Mucosa of gallbladder (tissue), 1 donor: ENCODE data around the gene FAM9C. TPM values are rescaled to one million over a fixed set of nuclear protein-coding genes. Genes with fewer than 3 reads are reported as not detected.
"Not testable (repeated sequence)": the region's sequence is repeated elsewhere in the genome, so short reads cannot be mapped to it uniquely, and the experiment has no call there.

ENCODE experiments used
- DNase-seq: peaks from one replicate; pipeline ENCODE4 v3.0.0-alpha.2; 2020; ENCODE audit warnings: low spot score
- total RNA-seq: library from RNA; stranded (reverse); gene quantifications from one replicate; pipeline ENCODE4 v1.2.1, GENCODE V29; 2021
- donor health status: DM: no; HTN: no; CAD: no.

The FAM9C gene
- total RNA-seq, 1 donor from 2014 or later, result not detected

DNA sequence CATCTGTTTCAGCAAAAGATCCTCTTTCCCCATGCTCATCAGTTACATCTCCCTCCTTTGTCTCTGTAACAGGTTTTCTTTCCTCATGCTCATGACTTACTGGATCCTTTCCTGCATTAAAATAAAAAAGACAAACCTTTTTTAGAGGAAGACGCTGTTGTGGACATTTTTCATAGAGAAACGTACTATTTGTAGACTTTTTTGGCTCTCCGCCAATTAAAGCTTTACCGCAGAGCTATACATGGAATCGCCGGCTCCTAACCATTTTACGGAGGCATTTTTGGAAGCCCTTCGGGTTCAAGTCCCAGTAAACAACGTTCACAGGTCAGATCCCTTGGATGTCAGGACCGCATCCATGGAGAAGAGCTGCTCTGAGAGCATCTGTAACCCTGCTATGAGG, 1.3 kb downstream of the FAM9C start:
- DNase-seq, result no peak

DNA sequence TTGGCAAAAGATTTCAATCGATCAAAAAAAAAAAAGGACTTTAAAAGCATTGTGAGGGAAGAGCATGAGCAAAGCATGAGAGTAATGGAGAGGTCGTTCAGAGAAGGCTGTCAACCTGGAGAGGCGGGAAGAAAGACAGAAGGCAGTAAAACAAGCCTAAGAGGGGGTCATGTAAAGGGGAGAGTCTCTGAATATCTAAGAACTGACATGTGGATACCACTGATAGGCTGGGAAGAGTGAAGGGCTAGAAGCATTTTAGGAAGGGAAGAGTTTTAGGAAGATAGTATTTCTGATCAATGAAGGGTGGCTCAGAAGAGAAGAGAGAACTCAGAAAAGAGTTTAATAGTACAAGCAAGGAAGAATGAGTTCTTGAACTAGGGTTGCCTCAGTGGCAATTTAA, 7.5 kb downstream of the FAM9C start:
- no peak for DNase-seq

DNA sequence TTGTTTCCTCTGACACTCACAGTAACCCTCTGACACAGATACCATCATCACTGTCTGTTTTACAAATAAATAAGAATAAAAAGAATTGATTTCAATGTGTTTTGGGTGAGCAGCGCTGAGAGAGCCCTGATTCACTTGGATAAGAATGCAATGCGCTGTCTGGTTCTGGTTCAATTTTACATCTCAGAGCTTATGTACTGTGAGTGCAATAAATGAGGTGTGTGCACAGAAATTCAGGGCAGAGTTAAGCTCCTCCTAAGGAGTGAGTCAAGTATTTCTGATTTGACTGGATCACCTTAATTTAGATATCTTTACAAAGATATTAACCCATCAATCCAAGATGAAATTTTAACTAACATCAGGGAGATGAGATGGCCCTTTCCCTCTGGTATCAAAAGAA, 11.2 kb downstream of the FAM9C start:
- no peak for DNase-seq

DNA sequence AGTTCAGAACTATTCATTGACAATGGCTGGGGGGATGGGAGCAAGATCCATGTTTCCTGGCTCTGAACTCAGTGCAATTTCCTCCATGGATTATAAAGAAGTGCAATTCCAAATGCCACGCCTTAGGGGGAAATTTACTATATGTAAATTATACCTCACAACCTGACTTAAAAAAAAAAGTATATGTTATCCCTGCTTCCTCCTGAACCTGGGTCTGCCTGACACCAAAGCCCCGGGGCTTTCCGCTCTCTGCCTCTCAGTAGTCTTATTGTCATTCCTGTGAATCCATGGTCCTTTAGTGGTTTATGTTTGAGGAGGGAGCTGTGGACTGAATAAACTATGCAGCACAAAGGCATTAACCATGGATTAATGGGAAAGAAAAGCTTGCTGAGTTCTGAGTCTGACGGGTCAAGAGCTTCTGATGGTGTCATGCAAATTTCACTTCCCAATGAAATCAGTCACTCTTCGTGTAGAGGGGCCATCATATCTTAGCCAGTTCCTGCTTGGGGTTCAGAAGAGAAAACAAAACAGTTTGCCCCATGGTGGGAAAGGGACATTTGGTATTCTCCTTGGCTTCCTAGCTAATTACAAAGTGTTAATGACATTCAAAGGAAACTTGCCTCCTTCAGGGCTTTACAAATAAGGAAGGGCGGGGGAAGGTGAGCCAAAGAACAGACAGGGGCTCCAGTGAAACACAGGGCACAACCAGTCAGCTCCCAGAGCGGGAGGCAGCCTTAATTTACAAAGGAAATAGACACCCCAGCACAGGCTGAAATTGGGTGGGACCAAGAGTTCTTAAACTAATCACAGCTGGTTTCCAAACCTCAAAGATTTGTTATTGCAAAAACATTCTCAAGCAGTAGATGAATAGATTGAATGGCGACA, 14.3 kb downstream of the FAM9C start:
- no peak for DNase-seq

DNA sequence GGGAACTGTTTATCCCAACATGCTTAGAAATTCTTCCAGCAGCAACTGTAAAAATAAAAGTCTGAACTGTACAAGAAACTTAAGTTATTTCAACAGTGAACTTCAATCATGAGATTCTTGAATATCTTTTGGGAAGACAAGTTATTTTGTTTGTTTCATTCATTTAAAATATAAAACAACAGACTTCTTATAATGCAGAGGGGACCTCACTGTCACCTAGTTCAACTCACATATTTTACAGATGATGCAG, 14.9 kb downstream of the FAM9C start:
- DNase-seq, result no peak

DNA sequence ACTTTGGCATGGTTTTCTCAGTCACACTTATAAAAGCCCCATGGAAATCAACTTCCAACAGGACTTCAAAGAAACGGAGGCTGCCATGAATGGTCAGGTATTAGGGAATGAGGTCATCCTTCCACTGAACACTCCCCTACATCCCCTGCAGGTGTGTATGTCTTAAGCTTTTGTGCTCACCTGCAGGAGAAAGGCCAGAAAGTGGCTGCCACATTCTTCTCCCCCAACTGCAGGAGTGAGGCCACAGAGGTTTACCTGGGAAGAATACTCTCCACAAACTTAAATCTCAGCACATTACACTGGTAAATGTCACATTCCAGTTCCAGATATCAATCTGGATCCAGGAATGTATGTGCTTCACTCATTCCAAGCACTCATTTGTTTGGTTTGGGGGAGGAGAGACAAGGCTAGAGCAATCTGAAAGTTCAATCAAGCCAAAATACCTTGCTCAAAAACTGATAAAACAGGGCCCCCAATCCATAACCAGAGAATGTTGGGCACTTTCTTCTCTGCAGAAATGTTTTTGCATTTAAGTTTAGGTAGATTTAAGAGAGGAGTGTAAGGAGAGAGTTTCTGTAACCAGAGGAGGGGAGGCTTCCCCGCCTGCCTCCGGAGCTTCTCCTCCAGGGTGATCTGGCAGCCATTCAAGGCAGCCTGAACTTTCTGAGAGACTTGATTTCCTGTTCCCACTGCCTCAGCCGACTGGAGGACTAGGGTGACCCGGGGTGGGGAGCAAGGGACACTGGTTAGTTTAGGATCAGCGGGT, 15.4 kb downstream of the FAM9C start:
- peak; percentile 26 for DNase-seq

DNA sequence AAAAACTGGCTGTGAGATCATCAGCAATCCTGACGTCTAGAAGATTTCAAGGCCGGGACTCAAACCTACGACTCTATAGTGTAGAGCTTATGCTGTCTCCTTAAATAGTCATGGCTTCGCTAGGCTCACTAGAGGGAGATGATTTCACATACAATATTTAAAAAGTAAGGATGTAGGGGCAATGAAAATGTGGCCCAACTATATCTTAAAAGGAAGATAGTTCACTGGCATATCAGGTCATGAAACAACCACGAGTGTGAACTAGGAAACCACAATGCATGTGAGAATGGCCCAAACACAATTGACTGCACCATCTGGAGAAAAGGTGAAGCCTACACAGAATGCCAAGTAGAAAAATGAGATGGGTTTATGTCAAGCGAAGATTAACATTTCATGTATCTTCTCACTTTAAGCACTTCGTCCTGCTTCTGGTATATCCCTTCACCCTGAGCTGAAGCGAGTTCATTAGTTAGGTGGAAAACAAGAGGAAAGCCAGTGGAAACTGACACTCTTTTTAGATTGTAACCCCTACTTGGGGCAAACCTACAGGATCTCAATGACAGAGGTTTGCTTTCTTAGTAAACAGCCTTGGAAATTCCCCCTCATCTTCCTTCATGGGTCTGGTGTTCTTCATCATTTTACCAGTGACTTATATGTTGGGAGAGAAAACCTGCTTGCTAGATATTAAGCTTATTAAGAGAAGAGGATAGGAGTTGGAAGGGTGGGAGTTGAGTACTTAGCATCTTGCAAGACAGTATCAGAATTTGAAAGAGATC, 17.4 kb downstream of the FAM9C start:
- no peak for DNase-seq

DNA sequence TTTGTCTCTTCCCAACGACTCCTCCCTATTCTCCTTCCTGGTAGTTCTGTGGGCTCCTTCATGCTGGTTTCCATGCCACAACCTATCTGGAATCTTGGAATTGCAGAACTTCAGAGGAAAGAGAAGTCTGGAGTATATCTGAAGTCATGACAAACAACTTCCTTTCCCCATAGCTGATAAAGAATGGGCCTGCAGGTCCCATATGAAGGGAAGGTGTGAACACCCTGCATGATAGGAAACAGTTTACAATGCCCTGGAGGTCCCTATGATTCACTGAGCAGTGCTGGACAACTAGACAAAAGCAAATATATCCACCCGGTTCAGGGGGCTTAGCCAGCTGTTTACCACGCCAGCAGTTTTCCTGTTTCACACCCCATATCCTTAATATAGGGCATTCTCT, 19.4 kb downstream of the FAM9C start:
- no peak for DNase-seq

DNA sequence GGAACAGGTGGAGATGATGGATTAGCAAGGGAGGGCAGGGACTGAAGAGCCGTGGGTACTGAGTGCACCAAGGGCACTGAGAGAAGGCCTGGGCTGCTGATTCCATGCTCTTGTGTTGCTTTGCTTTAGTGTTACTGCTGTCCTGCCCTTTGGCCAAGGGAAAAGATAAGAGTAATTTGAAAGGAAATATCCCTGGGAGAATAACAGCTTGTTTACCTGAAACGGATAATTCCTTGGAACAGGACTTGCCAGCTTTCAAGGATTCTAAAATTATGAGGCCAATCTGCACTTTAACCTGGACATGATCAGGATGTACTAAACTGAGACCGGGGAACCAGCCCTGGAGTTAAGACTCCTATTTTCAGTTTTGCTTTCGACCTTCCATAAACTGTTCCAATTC, 20.4 kb downstream of the FAM9C start:
- DNase-seq, result no peak

DNA sequence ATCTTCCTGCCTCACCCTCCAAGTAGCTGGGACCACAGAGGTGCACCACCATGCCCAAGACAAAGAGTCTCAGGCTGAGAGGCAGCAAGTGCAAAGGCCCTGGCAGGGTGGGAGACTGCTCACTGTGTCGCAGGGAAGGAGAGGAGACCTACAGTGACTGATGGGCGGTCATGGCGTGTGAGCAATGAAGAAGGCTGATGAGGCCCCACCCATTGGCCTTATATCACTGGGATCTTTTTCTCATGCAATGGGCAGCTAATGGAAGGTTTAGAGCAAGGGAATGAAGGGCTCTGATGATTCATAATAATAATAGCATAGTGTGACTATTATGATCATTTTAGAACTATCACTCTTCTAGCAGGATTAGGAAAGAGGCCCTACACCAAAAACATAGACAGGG, 20.9 kb downstream of the FAM9C start:
- no peak for DNase-seq

DNA sequence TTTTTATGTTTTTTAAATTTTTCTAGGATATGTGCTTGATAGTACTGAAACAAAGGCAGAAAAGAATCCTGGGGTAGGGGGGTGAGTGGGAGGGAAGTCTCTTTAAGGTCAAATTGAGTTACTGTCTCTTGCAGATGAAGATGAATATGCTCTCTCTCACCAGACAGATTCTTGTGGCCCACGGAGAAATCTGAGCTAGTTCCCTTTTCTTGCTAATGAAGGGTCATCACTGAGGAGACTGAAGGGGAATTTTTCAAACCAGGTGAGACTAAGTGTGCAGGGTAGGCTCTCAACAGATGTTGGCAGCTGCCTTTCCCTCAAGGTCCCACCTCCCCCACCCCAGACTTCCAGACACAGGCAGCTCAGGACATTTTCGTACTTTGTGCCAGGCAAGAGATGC, 21.5 kb downstream of the FAM9C start:
- DNase-seq, result no peak

DNA sequence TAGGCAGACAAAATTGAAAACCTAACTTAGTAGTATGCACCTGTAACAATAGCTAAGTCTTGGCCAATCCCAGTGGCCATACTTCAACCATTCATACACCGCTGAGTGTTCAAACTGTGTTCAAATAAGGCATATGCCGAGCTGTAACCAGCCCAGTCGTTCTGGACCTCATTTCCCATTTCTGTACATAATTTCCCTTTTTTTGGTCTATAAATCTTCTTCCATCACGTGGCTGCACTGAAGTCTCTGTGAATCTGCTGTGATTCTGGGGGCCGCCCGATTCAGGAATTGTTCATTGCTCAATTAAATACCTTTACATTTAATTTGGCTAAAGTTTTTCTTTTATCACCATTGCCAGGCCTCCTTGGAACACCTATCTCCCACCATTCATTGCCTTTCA, 27.7 kb downstream of the FAM9C start:
- not testable (repeated sequence) for DNase-seq

DNA sequence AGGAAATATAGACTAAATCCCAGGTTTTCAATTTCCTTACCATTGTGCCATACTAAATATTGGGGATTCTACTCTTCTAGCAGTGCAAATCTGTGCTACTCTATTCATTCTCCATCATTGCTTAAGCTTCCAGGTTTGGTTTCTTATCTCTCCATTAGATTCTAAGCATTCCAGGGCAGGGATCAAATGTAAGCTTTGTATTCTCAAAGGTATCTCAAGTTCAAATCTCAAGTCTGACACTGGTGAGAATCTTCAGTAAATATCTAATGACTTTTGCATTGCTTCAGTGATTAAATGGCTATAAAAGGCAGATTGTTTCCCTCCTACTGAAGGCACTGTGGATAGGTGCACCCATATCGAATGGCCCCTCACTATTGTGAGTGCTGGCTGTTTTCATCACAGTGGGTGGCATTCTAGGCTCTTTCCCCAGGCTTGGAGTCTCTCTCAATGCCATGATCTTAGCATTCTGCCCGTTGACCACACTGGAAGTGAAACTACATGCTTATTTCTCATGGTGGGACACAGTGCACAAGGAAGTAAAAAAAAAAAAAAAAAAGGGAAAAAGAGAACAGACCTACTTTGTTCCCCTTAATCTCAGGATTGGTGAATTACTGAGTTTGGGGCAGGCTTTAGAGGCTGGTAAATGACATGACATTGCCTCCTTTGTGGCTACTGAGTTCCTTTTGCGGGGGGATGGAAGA, 28.7 kb downstream of the FAM9C start:
- no peak for DNase-seq

DNA sequence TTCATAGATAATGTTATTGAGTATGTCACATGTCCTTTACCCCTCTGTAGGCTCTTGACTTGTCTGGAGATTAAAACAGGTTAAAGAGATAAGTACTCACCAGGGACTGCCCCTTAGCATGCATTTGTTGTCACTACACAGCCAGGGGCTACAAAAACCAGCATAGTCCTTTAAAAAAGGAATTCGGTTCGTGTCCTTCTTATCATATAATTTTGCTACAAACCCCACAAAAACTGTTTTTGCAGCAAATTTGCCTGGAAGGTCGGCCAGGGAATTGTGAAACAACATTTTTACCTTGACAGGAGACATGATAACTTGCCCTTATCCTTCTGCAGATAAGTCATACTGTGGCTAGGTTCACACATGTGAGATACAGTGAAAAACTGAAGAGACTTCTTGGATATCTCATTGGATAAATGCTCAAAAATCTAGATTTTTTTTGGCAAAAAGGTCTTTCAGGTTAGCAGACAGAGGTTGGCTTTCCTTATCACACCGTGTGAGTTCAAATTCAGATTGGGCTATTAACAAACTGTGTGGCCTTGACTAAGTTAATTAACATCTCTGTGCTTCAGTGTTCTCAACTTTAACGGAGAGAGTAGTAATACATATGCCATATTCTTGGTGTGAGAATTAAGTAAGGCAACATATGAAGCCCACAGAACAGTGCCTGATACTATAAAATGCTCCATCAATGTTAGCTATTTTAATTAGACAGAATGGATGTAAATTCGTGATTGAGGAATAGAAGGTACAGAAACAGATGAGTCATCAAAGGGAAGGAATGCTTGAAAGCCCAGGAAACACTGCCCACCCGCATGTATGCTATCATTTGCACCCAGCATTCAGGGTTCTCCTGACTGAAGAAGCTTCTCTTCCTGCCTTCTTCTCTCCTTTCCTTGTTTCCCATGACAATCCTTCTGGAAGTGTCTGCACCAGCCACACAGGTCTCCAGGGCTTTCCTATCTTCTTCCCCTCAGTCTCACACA, 30.0 kb downstream of the FAM9C start:
- DNase-seq, result no peak

DNA sequence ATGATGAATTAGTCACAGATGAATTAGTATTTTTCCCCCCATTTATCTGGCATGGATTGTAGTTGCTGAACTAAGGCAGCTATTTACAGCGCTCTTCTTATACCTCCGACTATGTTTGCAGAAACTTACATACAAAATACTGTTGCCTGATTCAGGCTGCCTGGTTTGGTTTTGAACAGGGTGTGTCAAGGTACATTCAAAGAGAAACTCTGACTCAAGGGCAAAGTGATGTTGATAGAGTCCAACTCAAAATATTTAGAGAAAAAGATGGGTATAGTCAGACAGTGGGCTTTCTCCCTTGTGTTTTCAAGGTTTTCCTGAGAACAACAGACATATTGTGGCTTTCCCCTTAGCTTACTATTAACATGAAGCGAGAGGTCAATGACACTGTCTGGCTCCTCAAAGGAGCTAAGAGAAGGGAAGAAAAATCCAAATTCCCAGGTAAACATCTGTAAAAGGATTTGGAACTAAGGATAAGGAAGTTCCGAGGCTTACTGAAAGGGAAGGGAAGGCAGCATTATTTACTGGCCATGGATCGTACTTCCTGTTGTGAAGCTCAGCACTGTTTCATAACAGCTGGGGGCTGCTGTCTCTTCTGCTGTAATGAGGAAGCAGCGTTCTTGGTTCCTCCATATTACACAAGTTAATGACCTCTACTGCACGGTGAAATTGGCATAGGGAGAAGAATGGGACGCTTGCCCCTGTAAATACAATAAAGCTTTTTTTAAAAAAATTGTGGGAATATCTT, 30.9 kb downstream of the FAM9C start:
- DNase-seq, result no peak

DNA sequence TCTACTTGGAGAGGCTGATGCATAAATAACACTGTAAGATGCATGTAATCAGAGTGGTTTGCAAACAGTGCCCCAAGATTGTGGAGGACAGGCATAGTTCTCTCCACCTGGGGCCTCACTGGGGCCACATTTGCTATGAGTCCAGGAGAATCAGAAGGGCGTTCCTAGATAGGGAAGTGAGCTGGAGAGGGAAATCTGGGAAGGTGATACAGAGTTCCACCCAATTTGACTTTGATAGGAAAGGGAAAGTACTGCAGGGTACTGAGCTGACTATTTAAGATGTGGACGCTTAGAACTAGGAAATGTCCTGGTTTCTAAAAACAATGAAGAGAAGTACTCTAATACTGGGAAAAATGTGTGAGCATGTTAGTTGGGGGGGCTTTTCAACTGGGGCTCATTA, 33.9 kb downstream of the FAM9C start:
- DNase-seq, result no peak

DNA sequence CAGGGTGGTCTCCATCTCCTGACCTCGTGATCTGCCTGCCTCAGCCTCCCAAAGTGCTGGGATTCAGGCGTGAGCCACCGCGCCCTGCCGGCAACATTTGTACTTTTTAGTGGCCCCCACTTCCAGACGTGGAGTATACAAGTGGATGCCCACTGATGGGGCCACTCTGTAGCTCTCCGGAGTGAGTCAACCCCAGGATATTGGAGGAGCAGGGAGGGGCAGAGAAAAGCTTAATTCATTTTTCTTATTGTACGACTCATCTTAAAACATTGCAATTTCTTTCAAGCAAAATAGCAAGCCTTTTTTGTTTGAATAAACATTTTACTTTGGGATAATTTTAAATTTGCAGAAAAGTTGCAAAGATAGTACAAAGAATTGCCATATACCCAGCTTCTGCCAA, 34.6 kb downstream of the FAM9C start:
- no peak for DNase-seq

DNA sequence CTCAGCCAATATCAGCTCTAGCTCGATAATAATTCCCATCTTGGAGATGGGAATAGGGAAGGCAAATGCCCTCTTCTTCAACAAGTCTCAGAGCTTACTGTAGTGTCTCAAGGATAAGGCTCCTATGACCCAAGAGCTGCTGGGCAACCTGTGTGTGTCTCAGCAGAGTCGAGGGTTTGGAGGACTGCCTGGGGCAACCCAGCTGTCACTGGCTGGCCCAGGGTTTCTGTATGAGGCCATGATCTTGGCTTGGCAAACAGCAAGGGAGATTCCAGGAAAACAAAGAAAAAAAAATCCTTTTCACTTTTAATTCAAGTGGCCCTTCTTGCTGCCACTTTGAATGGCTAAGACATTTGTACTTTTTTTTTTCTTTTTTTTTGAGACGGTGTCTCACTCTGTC, 35.1 kb downstream of the FAM9C start:
- no peak for DNase-seq

DNA sequence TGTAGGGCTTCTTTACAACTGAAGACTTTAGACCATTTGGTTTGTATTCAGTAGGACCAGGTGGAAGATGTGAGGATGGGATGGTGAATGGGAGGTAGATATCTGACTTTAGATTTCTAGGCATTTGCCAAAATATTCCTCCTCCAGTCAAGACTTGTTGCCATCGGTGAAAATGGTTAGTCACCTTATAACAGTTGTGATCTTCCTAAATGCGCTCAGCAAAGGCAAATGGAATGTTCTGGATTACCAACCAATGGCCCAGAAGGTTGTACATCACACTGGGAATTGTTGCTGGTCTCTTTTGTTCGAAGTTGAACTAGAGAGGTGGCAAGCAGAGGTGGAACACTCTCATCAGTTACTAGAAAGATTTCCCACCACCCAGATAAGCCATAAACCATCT, 35.6 kb downstream of the FAM9C start:
- no peak for DNase-seq

DNA sequence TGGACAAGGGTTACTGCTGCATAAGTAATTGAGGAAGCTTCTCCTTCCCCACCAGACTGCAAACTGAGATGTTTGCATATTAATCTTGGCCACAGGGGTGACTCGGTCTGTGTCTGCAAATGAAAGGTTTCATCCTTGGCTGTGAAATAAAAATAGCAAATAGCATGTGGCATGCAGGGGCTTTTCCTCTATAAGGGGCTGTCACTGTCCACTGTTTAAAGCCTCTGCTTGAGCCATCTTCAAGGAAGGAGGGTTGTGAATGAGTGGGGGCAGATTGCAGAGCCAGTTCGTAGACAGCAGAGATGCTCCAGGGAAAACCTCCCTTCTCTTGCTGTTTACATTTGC, 36.3 kb downstream of the FAM9C start:
- DNase-seq, result no peak
